OCI-LY7 (cell line): ENCODE measurements around the gene SLC16A12.

Source experiments
- CTCF ChIP-seq: fragments of 200-600 bp; sonication (generic); conservative IDR thresholded peaks from 2 replicates; pipeline ENCODE4 v1.5.1; 2014; ENCODE audit warnings: mild to moderate bottlenecking, antibody characterized with exemption, low read length, moderate library complexity, mixed read lengths
- EZH2phosphoT487 ChIP-seq: fragments of 200-600 bp; sonication (generic); IDR thresholded peaks from 2 replicates; pipeline ENCODE4 v1.6.1; 2018; ENCODE audit warnings: low read depth, borderline replicate concordance, mild to moderate bottlenecking, mixed run types, antibody characterized with exemption, low read length, moderate library complexity, mixed read lengths

GRCh38 chr10:89431977-89432376 lies 103.4 kb downstream of the SLC16A12 start:
- TF ChIP-seq EZH2phosphoT487 (no peak), CTCF (no peak)
